H9 (cell line): Measurements from ENCODE around the gene ADARB2. TPM values are rescaled to one million over a fixed set of nuclear protein-coding genes. Genes with fewer than 3 reads are reported as not detected.

Experiments used
- DNase-seq: peaks from one replicate; pipeline ENCODE4 v3.0.0-alpha.2; 2017
- H2AFZ ChIP-seq: one replicate; pipeline ENCODE4 v1.6.1; 2013; ENCODE audit warnings: mild to moderate bottlenecking, low read length, control low read depth, moderate library complexity
- H2AK5ac ChIP-seq: 2 replicates; pipeline ENCODE4 v1.6.1; 2013; ENCODE audit warnings: low read length, control low read depth, mixed read lengths; ENCODE audit not compliant: insufficient read length
- H2BK120ac ChIP-seq: one replicate; pipeline ENCODE4 v1.6.1; 2013; ENCODE audit warnings: low read depth, mild to moderate bottlenecking, low read length, control low read depth, inconsistent platforms; ENCODE audit not compliant: poor library complexity, severe bottlenecking
- H2BK12ac ChIP-seq: 2 replicates; pipeline ENCODE4 v1.6.1; 2013; ENCODE audit warnings: low read length, control low read depth, mixed read lengths, low read depth; ENCODE audit not compliant: insufficient read length
- H2BK15ac ChIP-seq: 2 replicates; pipeline ENCODE4 v1.6.1; 2013; ENCODE audit warnings: low read depth, low read length, control low read depth
- H2BK20ac ChIP-seq: one replicate; pipeline ENCODE4 v1.6.1; 2013; ENCODE audit warnings: low read depth, mild to moderate bottlenecking, low read length, control low read depth, inconsistent platforms; ENCODE audit not compliant: poor library complexity, severe bottlenecking
- H2BK5ac ChIP-seq: 2 replicates; pipeline ENCODE4 v1.6.1; 2013; ENCODE audit warnings: low read length, control low read depth, mixed read lengths; ENCODE audit not compliant: insufficient read length
- H3K14ac ChIP-seq: 2 replicates; pipeline ENCODE4 v1.6.1; 2013; ENCODE audit warnings: low read length, control low read depth; ENCODE audit not compliant: insufficient read depth
- H3K18ac ChIP-seq: 2 replicates; pipeline ENCODE4 v1.6.1; 2013; ENCODE audit warnings: low read depth, mild to moderate bottlenecking, mixed read lengths, low read length, control low read depth; ENCODE audit not compliant: insufficient read length
- H3K23ac ChIP-seq: 2 replicates; pipeline ENCODE4 v1.6.1; 2013; ENCODE audit warnings: low read length, control low read depth, mixed read lengths, low read depth; ENCODE audit not compliant: insufficient read length
- H3K23me2 ChIP-seq: 2 replicates; pipeline ENCODE4 v1.6.1; 2013; ENCODE audit warnings: low read depth, mild to moderate bottlenecking, mixed read lengths, low read length, control low read depth; ENCODE audit not compliant: insufficient read length, poor library complexity, severe bottlenecking
- H3K27ac ChIP-seq: 2 replicates; pipeline ENCODE4 v1.5.1; 2013; ENCODE audit warnings: low read length, control low read depth, mixed read lengths, low read depth; ENCODE audit not compliant: insufficient read length
- H3K27me3 ChIP-seq: 2 replicates; pipeline ENCODE4 v1.6.1; 2013; ENCODE audit warnings: low read length, control low read depth, inconsistent platforms; ENCODE audit not compliant: insufficient read depth
- H3K4ac ChIP-seq: 2 replicates; pipeline ENCODE4 v1.6.1; 2013; ENCODE audit warnings: low read depth, mild to moderate bottlenecking, control low read depth, inconsistent platforms, low read length, moderate library complexity
- H3K4me1 ChIP-seq: 2 replicates; pipeline ENCODE4 v1.6.1; 2013; ENCODE audit warnings: low read length, control low read depth, inconsistent platforms; ENCODE audit not compliant: insufficient read depth
- H3K4me2 ChIP-seq: 2 replicates; pipeline ENCODE4 v1.6.1; 2013; ENCODE audit warnings: low read length, control low read depth, mixed read lengths; ENCODE audit not compliant: insufficient read length, insufficient read depth
- H3K56ac ChIP-seq: 2 replicates; pipeline ENCODE4 v1.6.1; 2013; ENCODE audit warnings: low read depth, mild to moderate bottlenecking, mixed read lengths, low read length, control low read depth; ENCODE audit not compliant: insufficient read length
- H3K79me1 ChIP-seq: 2 replicates; pipeline ENCODE4 v1.6.1; 2013; ENCODE audit warnings: low read depth, mild to moderate bottlenecking, moderate library complexity, low read length, control low read depth, inconsistent platforms; ENCODE audit not compliant: insufficient read depth, poor library complexity, severe bottlenecking
- H3K79me2 ChIP-seq: 2 replicates; pipeline ENCODE4 v1.6.1; 2013; ENCODE audit warnings: low read length, control low read depth, inconsistent platforms; ENCODE audit not compliant: insufficient read depth
- H3K9ac ChIP-seq: 2 replicates; pipeline ENCODE4 v1.6.1; 2013; ENCODE audit warnings: low read length, control low read depth, mixed read lengths; ENCODE audit not compliant: insufficient read length; ENCODE audit errors: extremely low read depth
- H3K9me3 ChIP-seq: one replicate; pipeline ENCODE4 v1.6.1; 2013; ENCODE audit warnings: low read depth, low read length, inconsistent platforms; ENCODE audit not compliant: control insufficient read depth
- H3T11ph ChIP-seq: one replicate; pipeline ENCODE4 v1.6.1; 2013; ENCODE audit warnings: mild to moderate bottlenecking, low read length, control low read depth, inconsistent platforms
- H4K20me1 ChIP-seq: one replicate; pipeline ENCODE4 v1.6.1; 2013; ENCODE audit not compliant: control insufficient read depth, insufficient read length, insufficient read depth
- H4K5ac ChIP-seq: 2 replicates; pipeline ENCODE4 v1.6.1; 2013; ENCODE audit warnings: low read depth, mild to moderate bottlenecking, mixed read lengths, low read length, control low read depth; ENCODE audit not compliant: insufficient read length
- H4K8ac ChIP-seq: replicated peaks from 2 replicates; pipeline ENCODE4 v1.6.1; 2013; ENCODE audit warnings: low read length, control low read depth, mixed read lengths, low read depth; ENCODE audit not compliant: insufficient read length
- H4K91ac ChIP-seq: 2 replicates; pipeline ENCODE4 v1.6.1; 2013; ENCODE audit warnings: low read depth, mild to moderate bottlenecking, moderate library complexity, mixed read lengths, low read length, control low read depth; ENCODE audit not compliant: insufficient read length
- H3K27ac Mint-ChIP-seq, 3 experiments: 2 replicates in 2 of 3; 3 replicates in 1 of 3; pipeline ENCODE4 v1.8.0; 2020 to 2021; ENCODE audit warnings: mixed read lengths in 3 of 3, mild to moderate bottlenecking in 1 of 3, moderate library complexity in 1 of 3
- H3K27me3 Mint-ChIP-seq: 2 replicates; pipeline ENCODE4 v1.8.0; 2021; ENCODE audit warnings: low read depth, mild to moderate bottlenecking, moderate library complexity, mixed read lengths
- H3K36me3 Mint-ChIP-seq, 3 experiments: 2 replicates in 2 of 3; 3 replicates in 1 of 3; pipeline ENCODE4 v1.8.0; 2020 to 2021; ENCODE audit warnings: low read depth in 3 of 3, mixed read lengths in 3 of 3; ENCODE audit not compliant: insufficient read depth in 1 of 3
- H3K4me1 Mint-ChIP-seq, 2 experiments: 2 replicates each; pipeline ENCODE4 v1.8.0; 2020; ENCODE audit warnings: mixed read lengths in 2 of 2
- H3K4me3 Mint-ChIP-seq, 2 experiments: 2 replicates in 1 of 2; 3 replicates in 1 of 2; pipeline ENCODE4 v1.8.0; 2020 to 2021; ENCODE audit warnings: mild to moderate bottlenecking in 2 of 2, mixed read lengths in 2 of 2, moderate library complexity in 1 of 2
- H3K9me3 Mint-ChIP-seq, 2 experiments: 2 replicates in 1 of 2; 3 replicates in 1 of 2; pipeline ENCODE4 v1.8.0; 2020; ENCODE audit warnings: mild to moderate bottlenecking in 2 of 2, mixed read lengths in 2 of 2, moderate library complexity in 1 of 2
- CTCF ChIP-seq: fragments of 200-600 bp; sonication (generic); conservative IDR thresholded peaks from 3 replicates; pipeline ENCODE4 v1.8.0; 2021; ENCODE audit warnings: antibody characterized with exemption, mild to moderate bottlenecking
- WGBS: extraction: QIAGEN DNeasy Blood & Tissue Kit; methylation state at CpG from one replicate; pipeline ENCODE4 v1.1.7; 2013; ENCODE audit warnings: missing lambda C conversion rate, low lambda C conversion rate, mixed read lengths; ENCODE audit not compliant: insufficient read length; ENCODE audit errors: extremely low coverage; 5-methylcytosine and 5-hydroxymethylcytosine counted together
- total RNA-seq: library from RNA; stranded (reverse); gene quantifications from 2 replicates; pipeline ENCODE4 v1.2.1, GENCODE V29; 2021

The ADARB2 gene
- total RNA-seq, 1 experiment from 2014 or later = 0.87 TPM

- H3K9me3 Mint-ChIP-seq = peaks cover 2 to 4% of the 10 kb centered on the region in 2 experiments; a peak in 3 of 5 replicates
- Histone ChIP-seq H3K4ac (no peak overlapping the region), H3K27ac (no peak overlapping the region), H3T11ph (no peak overlapping the region), H3K4me2 (no peak overlapping the region), H4K5ac (no peak overlapping the region), H3K14ac (no peak overlapping the region), H2BK5ac (no peak overlapping the region), H3K18ac (no peak overlapping the region), H2BK20ac (no peak overlapping the region), H3K9me3 (no peaks in the 10 kb centered on the region), H2BK12ac (no peak overlapping the region), H4K20me1 (no peaks in the 10 kb centered on the region), H3K23me2 (no peaks in the 10 kb centered on the region), H2BK120ac (no peak overlapping the region), H4K91ac (no peak overlapping the region), H3K79me1 (no peaks in the 10 kb centered on the region), H3K56ac (no peak overlapping the region), H3K23ac (no peak overlapping the region), H2AFZ (no peak overlapping the region), H3K27me3 (no peaks in the 10 kb centered on the region), H3K4me1 (no peaks in the 10 kb centered on the region; the same call in 1 of the 2 replicates), H2BK15ac (no peak overlapping the region), H3K79me2 (no peaks in the 10 kb centered on the region; the same call in 1 of the 2 replicates), H2AK5ac (no peak overlapping the region), H3K9ac (no peak overlapping the region), H4K8ac (no peak overlapping the region)
- WGBS = no CpG with 5 or more reads among the region's 37 CpGs
- peaks cover 0 to 2% (median 0%) of the 10 kb centered on the region in 3 experiments; a peak in 1 of 7 replicates for H3K36me3 Mint-ChIP-seq
- no peak for DNase-seq
- no peak for TF ChIP-seq CTCF
- no peaks in the 10 kb centered on the region; the same call in none of the 2 replicates for H3K27me3 Mint-ChIP-seq
- peaks cover 22 to 23% of the 10 kb centered on the region in 2 experiments for H3K4me1 Mint-ChIP-seq
- peak overlapping the region in 1 of 3 experiments; percentile 20; a peak in 1 of 7 replicates for H3K27ac Mint-ChIP-seq
- H3K4me3 Mint-ChIP-seq = no peak overlapping the region
Observed at GRCh38 chr10:1374511-1375345, 362.6 kb downstream of the ADARB2 start.
